Loucy (cell line): ENCODE results near the gene SEL1L.

Experiments used
- EZH2phosphoT487 ChIP-seq: fragments of 200-600 bp; IDR thresholded peaks from 2 replicates; pipeline ENCODE4 v1.6.1; 2018; ENCODE audit warnings: antibody characterized with exemption, mild to moderate bottlenecking, moderate library complexity, borderline replicate concordance
- TF ChIP-seq, protein P1 (sequence below): fragments of 200-600 bp; sonication (generic); conservative IDR thresholded peaks from 2 replicates; pipeline ENCODE4 v1.5.1; 2014; ENCODE audit warnings: mild to moderate bottlenecking, antibody characterized with exemption, low read length

DNA sequence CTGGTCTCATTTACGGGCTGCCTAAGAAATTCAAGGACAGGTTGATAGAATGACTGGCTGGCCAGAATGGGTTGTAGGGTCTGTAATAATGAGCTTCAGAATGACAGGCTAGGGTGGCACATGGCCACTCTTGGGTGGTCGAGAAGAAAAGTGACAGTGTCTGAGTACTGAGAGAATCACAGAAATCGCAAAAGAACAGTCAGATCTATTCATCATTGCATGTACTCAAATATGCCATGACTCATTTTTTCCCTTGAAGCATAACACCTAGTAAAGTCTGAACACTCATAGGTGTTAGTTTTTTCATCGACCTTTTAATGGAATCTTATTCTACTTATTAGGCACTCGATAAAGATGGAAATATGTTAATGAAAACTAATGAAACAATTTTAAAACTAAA is 37.8 kb upstream of the SEL1L start:
- TF ChIP-seq, protein P1, sequence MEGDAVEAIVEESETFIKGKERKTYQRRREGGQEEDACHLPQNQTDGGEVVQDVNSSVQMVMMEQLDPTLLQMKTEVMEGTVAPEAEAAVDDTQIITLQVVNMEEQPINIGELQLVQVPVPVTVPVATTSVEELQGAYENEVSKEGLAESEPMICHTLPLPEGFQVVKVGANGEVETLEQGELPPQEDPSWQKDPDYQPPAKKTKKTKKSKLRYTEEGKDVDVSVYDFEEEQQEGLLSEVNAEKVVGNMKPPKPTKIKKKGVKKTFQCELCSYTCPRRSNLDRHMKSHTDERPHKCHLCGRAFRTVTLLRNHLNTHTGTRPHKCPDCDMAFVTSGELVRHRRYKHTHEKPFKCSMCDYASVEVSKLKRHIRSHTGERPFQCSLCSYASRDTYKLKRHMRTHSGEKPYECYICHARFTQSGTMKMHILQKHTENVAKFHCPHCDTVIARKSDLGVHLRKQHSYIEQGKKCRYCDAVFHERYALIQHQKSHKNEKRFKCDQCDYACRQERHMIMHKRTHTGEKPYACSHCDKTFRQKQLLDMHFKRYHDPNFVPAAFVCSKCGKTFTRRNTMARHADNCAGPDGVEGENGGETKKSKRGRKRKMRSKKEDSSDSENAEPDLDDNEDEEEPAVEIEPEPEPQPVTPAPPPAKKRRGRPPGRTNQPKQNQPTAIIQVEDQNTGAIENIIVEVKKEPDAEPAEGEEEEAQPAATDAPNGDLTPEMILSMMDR: no peak
- no peak for TF ChIP-seq EZH2phosphoT487
